ENCODE data around the gene GP9. TPM values are rescaled to one million over a fixed set of nuclear protein-coding genes. Genes with fewer than 3 reads are reported as not detected.

GP9 gene
- not detected in 2 replicates for total RNA-seq

GRCh38 chr3:129060276-129061022, at the start of gene GP9:
Gene GP9, plus strand, starts transcription at chr3:129060779. Its CDS starts 961 bp downstream, at chr3:129061740.

Other genes with a start within 250 kb of the GP9 start
- 45.8 and 59.5 TPM in 2 replicates for gene ACAD9, start 181.2 kb upstream of the GP9 start, total RNA-seq
- 0.17 TPM in 1 of 2 replicates, not detected in the other for gene CFAP92, start 66.7 kb upstream of the GP9 start, total RNA-seq
- gene EFCC1, start 59.5 kb upstream of the GP9 start, total RNA-seq, result not detected in 2 replicates
- gene RAB43, start 61.0 kb downstream of the GP9 start, total RNA-seq, result 13.4 and 28.0 TPM in 2 replicates
- gene ISY1, start 100.3 kb downstream of the GP9 start, total RNA-seq, result 26.8 and 36.9 TPM in 2 replicates
- gene CNBP, start 123.1 kb downstream of the GP9 start, total RNA-seq, result 301 and 375 TPM in 2 replicates
- 342 and 398 TPM in 2 replicates for gene COPG1, start 188.8 kb downstream of the GP9 start, total RNA-seq
- gene HMCES, start 218.1 kb downstream of the GP9 start, total RNA-seq, result 16.4 and 26.8 TPM in 2 replicates